GM20000 (cell line): ENCODE results near the gene PPIL1.

Experiments used
- DNase-seq: peaks from one replicate; pipeline ENCODE4 v3.0.0; 2012; ENCODE audit warnings: low spot score
- TF ChIP-seq, protein P1 (sequence below): IDR thresholded peaks from 2 replicates; pipeline ENCODE4 v1.5.1; 2012; ENCODE audit warnings: mild to moderate bottlenecking, control low read depth; ENCODE audit errors: extremely low read depth, missing control alignments

PPIL1 gene

GRCh38 chr6:36832313-36832712, 42.3 kb downstream of the PPIL1 start:
- no peak for DNase-seq
- TF ChIP-seq, protein P1, sequence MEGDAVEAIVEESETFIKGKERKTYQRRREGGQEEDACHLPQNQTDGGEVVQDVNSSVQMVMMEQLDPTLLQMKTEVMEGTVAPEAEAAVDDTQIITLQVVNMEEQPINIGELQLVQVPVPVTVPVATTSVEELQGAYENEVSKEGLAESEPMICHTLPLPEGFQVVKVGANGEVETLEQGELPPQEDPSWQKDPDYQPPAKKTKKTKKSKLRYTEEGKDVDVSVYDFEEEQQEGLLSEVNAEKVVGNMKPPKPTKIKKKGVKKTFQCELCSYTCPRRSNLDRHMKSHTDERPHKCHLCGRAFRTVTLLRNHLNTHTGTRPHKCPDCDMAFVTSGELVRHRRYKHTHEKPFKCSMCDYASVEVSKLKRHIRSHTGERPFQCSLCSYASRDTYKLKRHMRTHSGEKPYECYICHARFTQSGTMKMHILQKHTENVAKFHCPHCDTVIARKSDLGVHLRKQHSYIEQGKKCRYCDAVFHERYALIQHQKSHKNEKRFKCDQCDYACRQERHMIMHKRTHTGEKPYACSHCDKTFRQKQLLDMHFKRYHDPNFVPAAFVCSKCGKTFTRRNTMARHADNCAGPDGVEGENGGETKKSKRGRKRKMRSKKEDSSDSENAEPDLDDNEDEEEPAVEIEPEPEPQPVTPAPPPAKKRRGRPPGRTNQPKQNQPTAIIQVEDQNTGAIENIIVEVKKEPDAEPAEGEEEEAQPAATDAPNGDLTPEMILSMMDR: no peak

DNA sequence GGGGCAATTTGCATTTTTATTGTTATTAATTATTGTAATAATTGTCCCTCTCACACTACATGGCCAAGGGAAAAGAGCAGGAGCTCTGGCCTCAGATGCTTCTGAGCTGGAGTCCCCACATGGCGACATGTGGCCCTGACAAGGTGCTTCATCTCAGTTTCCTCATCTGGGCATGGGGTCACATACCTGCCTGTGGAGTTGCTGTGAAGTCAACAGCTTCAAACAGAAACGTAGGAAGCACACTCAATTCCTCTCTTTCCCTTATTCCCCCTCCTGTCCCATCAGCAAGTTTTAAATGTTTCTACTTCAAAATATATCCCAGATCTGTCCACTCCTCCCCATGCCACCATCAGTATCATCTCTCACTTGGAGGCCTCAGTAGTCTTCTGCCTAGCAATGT, 44.0 kb downstream of the PPIL1 start:
- no peak for DNase-seq
- TF ChIP-seq, protein P1: no peak

GRCh38 chr6:36829919-36830544, 44.6 kb downstream of the PPIL1 start:
- DNase-seq: no peak

DNA sequence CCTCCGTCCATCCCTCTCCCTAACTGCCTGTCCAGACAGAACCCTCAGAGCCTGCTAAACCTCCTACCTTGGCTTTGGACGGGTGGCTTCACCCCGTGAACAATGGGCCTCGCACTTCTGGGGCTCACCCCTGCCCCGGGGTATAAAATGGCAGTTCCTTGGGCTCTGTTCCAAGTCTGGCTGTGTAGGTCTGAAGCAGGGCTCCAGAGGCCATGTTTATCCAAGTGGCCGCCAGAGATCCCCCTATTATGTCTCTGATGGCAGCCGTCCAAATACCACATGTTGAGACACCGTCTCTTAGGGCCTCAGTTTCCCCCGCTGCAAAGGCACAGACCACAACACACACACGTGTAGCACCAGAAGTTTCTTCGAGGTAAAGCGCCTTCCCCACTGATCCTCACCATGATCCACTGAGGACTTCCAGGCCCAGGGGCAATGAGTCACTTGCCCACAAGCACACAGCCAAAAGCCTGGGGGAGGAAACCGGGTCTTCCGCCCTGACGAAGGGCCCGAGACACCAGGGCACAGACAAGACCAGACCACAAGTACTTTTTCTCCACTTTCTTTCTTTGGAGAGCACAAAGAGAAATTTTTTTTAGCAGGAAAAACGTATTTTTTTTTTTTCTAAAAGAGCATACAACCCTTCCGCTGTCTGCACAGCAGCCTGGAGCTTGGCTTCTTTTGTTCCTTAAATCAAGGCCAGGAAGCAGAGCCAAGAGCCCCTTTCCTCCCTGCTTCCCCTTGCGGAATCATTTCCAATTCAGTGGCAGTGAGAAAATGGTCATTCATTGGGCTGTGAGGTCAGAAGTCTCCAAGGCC, 47.1 kb downstream of the PPIL1 start:
- no peak for DNase-seq
- TF ChIP-seq, protein P1: no peak

More at GRCh38 chr6:36829919-36830544, 44.6 kb downstream of the PPIL1 start:
- TF ChIP-seq, protein P1: no peak

DNA sequence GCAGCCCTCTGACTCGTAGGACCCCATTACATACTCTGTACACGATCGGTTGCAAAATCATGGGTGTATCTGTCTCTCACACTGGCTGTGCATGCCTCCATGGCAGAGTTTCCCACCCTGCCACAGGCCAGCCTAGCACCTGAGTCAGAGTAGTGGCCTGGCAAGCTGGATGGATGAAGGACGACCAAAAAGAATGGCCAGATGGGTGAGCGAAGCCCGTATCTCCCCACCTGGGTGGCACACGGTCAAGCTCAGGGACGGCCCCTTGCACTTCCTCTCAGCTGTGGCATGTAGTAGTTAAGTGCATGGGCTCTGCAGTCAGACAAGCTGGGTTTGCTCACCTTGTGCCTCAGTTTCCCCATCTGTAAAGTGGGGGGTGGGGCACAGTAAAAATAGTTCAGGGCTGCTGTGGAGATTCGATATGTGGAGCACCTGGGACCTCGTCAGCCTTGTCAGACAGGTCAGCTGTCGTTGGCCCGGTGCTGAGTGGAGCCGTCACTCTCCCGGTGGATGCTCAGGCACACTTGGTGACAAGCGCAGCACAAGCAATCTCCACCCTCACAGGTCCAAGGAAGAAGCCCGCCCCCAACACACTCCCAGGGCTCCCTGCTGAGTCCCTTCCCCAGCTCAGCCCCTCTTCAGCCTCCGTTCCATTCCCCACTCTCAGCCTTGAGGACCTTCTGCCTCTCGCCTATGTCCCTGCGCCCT, 47.9 kb downstream of the PPIL1 start:
- DNase-seq: no peak

GRCh38 chr6:36825994-36826393, 48.6 kb downstream of the PPIL1 start:
- TF ChIP-seq, protein P1: no peak

More for the DNA sequence above, 47.9 kb downstream of the PPIL1 start:
- TF ChIP-seq, protein P1: no peak

DNA sequence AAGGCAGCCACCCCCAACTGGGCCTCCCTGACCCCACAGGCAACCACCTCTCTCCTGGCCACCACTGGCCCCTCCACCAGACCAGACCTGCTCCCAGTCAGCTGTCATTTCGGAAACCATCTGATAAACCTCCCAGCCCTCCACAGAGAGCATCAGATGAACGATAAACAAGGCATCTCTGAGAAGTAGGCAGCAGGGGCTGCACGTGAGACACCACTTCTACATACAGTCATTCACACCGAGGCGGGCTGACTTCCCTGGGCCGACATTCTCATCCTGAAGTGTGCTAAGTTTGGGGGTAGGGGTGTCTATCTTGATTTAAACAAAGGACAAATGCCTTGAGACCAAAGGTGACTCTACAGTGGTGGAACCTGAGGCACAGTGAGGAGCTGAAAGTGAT, 49.2 kb downstream of the PPIL1 start:
- TF ChIP-seq, protein P1: no peak
- no peak for DNase-seq

More at GRCh38 chr6:36825994-36826393, 48.6 kb downstream of the PPIL1 start:
- no peak for DNase-seq
